Measurements from ENCODE around the gene ASTN1.
A peak's percentile ranks its signal among the peaks of the same experiment; 100 is the strongest.

Gene ASTN1

GRCh38 chr1:177171536-177172123 lies 7.1 kb upstream of the ASTN1 start:
- no peak for DNase-seq (ENCODE audit: low read depth)
- TF ChIP-seq CTCF (IDR thresholded peaks at IDR 0.05; ENCODE audit: low read depth, low read length, missing control alignments) = no peak
- H3K4me3 ChIP-seq (ENCODE audit: low read depth, low read length) = peak overlapping the region; percentile 39
- in situ Hi-C loops (cut with HindIII; ENCODE audit: low sequenced_read_pairs) = no loop called here

- in situ Hi-C loops (cut with HindIII; ENCODE audit: low sequenced_read_pairs) = no loop called here
- no peak for TF ChIP-seq CTCF (IDR thresholded peaks at IDR 0.05; ENCODE audit: low read depth, low read length, missing control alignments)
- DNase-seq (ENCODE audit: low read depth) = no peak
- peak within 1 kb of the TSS; percentile 39 for H3K4me3 ChIP-seq (ENCODE audit: low read depth, low read length)
Measured at GRCh38 chr1:177170756-177171535, 6.4 kb upstream of the ASTN1 start, which contains the start of gene BRINP2. TSS of gene BRINP2 (plus strand) at chr1:177170958. CDS start at chr1:177229877, 58,919 bp downstream.

- in situ Hi-C loops (cut with HindIII; ENCODE audit: low sequenced_read_pairs) = no loop called here
- H3K4me3 ChIP-seq (ENCODE audit: low read depth, low read length) = peak overlapping the region; percentile 44
- TF ChIP-seq CTCF (IDR thresholded peaks at IDR 0.05; ENCODE audit: low read depth, low read length, missing control alignments) = no peak
- DNase-seq (ENCODE audit: low read depth) = no peak
Measured at GRCh38 chr1:177165069-177165439, 542 bp upstream of the ASTN1 start.

- H3K4me3 ChIP-seq (ENCODE audit: low read depth, low read length) = peak overlapping the region; percentile 44
- TF ChIP-seq CTCF (IDR thresholded peaks at IDR 0.05; ENCODE audit: low read depth, low read length, missing control alignments) = no peak
- no peak for DNase-seq (ENCODE audit: low read depth)
- in situ Hi-C loops (cut with HindIII; ENCODE audit: low sequenced_read_pairs) = no loop called here
Measured at GRCh38 chr1:177163844-177164379, 600 bp downstream of the ASTN1 start.

- TF ChIP-seq CTCF (IDR thresholded peaks at IDR 0.05; ENCODE audit: low read depth, low read length, missing control alignments) = no peak
- no peak for DNase-seq (ENCODE audit: low read depth)
- in situ Hi-C loops (cut with HindIII; ENCODE audit: low sequenced_read_pairs) = no loop called here
- no peak overlapping the region for H3K4me3 ChIP-seq (ENCODE audit: low read depth, low read length)
Measured at GRCh38 chr1:177162243-177162642, 2.3 kb downstream of the ASTN1 start.

GRCh38 chr1:177146499-177146898 lies 18.0 kb downstream of the ASTN1 start:
- no peak for DNase-seq (ENCODE audit: low read depth)
- H3K4me3 ChIP-seq (ENCODE audit: low read depth, low read length) = no peak overlapping the region
- in situ Hi-C loops (cut with HindIII; ENCODE audit: low sequenced_read_pairs) = no loop called here
- TF ChIP-seq CTCF (IDR thresholded peaks at IDR 0.05; ENCODE audit: low read depth, low read length, missing control alignments) = no peak

All from astrocyte of the cerebellum (primary cell).